Stimulated activated CD8-positive, alpha-beta memory T cell treated with anti-CD3 and anti-CD28 coated beads, Interleukin-7, amount 100 ng/mL, for 1 hour (primary cell): ENCODE measurements around the gene ITGB7.
A peak's percentile ranks its signal among the peaks of the same experiment; 100 is the strongest.

Experiments
- DNase-seq, 2 donors: peaks; one replicate each; pipeline ENCODE4 v3.0.0-alpha.2; 2020; ENCODE audit warnings: low read depth in 2 of 2

Gene ITGB7

DNA sequence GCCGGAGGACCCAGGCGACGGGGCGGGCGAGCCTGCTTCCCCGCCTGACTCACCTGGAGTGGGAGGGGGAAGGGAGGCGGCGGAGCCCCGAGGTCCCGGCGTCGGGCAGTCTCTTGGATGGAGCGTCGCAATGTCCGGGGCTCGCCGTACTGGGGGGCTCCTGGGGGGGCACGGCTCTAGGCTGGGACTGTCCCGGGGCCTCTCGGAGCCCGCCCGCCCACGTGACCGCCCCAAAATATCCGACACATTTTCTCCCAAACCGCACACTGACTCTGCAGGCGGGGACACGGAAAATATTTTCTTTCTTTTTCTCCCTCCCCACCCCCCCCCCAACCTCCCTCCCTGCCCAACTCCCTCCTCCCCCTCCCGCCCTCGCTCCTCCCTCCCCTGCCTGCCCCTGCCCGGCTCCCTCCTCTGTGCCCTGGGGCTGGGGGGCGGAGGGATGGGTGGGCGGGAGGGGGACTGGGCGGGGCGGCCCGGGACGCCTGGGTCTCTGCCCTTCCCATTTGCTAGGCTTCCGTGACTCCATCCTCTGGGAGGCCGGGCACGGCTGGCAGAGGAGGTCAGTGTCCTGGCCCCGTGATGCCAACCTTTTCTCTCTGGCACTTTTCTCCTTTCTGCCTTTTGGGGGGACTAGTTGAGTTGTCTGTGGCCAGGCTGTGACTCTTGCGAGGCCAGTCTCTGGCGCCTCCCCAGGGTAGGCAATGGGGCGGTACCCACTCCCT, 25.0 kb upstream of the ITGB7 start, which contains the start of gene RARG:
Gene RARG, minus strand, starts transcription at position 289 of the 725 bp plus-strand sequence. CDS start 4,664 bp downstream, outside the sequence.
- peak in 1 of 2 donors; percentile 22 for DNase-seq

DNA sequence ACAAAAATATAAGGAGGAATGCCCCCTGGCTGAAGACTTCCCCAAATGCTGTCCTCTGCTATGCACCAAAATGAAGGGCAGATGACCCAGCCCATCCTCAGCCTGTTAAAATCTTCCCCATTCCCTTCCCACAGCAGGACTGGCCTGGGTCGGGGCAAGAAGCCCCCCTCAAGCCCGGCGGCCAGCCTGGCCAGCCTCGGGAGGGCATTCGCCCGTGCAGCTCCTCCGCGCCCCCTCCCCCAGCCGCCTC, 24.5 kb upstream of the ITGB7 start:
- no peak for DNase-seq

DNA sequence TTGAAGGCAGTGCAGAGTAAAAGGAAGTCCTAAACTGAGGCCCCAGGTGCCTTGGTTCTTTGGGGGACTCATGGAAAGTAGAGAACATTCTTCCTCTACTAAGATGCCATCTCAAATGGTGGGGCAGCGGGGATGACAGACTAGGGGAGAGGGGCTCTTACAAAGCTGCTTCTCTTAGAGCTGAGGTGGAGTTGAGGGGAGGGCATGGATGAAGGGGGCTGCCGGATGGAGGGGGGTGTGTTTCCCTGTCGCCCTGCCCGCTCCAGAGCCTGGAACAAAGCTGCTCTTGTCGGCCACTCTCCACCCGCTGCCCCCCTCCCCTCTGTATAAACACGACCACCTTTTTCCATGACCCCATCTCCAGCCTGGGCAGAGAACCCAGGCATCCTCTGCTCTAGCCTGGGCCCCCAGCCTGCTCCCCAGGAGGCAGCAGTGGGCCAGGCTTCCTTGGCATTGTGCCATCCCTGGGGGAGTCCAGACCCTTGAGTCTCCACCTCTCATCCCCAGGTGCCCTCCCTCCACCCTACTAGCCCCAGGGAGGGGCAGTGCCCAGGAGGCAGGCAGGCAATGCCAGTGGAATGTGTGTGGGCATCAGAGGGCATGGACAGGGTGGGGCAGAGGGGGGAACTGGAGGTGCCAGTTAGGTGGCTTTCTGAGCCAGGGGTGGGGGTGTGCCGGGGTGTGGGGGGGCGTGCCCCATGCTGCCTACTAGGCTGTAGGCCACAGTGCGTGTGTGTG, 23.2 kb upstream of the ITGB7 start:
- DNase-seq, result no peak

DNA sequence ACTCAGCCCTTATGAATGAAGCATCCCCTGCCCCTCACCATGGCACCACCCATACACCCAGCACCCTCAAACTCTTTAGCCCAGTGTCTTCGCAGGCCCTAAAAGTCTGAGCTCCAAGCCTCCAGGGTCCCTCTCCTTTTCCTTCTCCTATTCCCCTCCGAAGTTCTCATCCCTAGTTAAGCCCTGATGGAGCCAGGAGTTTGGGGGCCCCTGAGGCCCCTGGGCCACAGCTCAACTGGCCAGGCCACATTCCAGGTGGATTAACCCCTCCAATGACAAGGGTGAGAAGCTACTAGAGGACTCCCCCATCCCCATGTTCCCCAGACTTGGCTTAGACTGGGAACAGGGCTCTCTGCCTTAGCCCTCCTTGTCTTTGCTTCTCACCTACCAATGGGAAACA, 22.4 kb upstream of the ITGB7 start:
- no peak for DNase-seq

- no peak for DNase-seq
Observed at GRCh38 chr12:53227836-53228235, 20.8 kb upstream of the ITGB7 start.

GRCh38 chr12:53227341-53227740, 20.3 kb upstream of the ITGB7 start:
- no peak for DNase-seq

- DNase-seq, result no peak
Observed at GRCh38 chr12:53226815-53227214, 19.8 kb upstream of the ITGB7 start.

- DNase-seq, result no peak
Observed at GRCh38 chr12:53225635-53226424, 18.8 kb upstream of the ITGB7 start.

DNA sequence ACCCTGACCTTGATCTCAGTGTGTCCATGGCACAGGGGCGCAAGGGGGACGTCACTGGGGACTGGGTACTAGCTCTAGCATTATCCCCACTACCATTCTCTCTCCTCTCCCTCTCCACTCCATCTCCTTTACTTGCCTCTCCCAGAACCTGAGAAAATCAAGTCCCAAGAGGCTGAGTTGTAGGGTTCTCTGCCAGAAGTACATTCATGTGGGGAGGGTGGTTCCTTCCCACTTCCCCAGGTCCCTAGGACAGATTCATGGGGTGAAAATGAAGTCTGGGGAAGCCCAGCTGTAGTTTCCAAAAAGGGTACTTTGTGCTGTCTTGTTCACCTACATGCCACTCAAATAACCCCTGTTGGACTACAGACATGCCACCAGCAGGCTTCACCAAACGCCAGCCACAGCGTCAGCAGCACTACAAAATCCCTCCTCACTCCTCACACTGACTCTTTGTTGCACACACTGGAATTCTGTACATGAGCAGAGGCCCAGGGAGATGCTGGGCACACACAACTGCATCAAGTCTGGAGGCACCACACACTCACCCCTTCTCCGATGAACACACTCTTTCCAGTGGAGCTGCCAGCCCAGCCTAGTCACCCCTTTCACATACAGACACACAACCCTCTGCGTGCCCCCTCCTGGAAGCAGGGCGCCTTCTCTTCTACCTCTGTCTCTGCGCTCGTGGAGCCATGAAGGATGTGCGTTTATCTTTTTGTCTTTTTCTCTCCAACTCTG, 18.0 kb upstream of the ITGB7 start:
- no peak for DNase-seq

- DNase-seq, result no peak
Observed at GRCh38 chr12:53224061-53224896, 17.2 kb upstream of the ITGB7 start.

- DNase-seq, result no peak
Observed at GRCh38 chr12:53223389-53224060, 16.5 kb upstream of the ITGB7 start.

- DNase-seq, result no peak
Observed at GRCh38 chr12:53222806-53223261, 15.8 kb upstream of the ITGB7 start.

GRCh38 chr12:53222170-53222721, 15.2 kb upstream of the ITGB7 start:
- DNase-seq, result no peak

DNA sequence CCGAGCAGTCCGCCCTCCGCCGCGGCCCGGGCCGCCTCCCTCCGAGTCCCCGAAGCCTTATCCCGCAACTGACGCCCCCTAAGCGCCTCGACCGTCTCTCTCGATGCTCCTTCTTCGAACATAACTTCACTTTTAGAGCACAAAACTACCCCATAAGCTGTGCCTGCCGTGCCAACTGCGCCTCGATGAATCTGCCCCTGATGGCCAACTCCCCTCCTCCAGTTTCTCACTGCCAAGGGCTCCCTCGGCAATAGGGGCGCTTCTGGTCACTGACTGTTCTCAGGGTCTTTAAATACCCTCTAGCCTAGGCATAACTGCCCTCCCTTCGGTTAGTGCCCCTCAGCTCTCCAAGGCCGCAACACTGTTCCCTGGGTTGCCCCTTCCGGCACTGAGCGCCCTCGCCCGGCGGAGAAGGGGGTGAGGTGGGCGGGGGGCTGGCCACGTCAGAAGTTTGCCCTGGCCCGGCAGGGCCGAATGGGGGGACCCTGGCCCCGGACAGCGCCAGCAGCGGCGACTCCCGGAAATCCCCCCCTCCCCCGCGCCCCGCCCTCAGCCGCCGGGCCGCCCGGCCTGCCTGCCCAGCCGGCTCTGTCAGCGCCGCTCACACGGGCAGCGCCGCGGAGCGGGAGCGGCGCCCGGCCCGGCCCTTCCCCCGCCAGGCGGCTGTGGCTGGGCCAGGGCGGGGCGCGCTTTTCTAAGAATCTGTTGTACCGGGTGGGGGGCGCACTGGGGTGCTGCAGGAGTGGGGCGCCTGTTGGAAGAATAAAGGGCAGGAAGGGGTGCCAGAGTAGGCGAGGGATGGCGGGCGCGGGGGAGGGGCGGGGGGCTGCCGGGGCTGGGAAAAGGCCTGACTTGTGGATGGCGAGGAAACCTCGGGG, 14.4 kb upstream of the ITGB7 start:
- peak in 1 of 2 donors; percentile 26 for DNase-seq

- peak; percentile 54 to 63 for DNase-seq
Observed at GRCh38 chr12:53220694-53221202, 13.7 kb upstream of the ITGB7 start.

GRCh38 chr12:53219956-53220693, 13.1 kb upstream of the ITGB7 start:
- peak; percentile 36 to 51 for DNase-seq

DNA sequence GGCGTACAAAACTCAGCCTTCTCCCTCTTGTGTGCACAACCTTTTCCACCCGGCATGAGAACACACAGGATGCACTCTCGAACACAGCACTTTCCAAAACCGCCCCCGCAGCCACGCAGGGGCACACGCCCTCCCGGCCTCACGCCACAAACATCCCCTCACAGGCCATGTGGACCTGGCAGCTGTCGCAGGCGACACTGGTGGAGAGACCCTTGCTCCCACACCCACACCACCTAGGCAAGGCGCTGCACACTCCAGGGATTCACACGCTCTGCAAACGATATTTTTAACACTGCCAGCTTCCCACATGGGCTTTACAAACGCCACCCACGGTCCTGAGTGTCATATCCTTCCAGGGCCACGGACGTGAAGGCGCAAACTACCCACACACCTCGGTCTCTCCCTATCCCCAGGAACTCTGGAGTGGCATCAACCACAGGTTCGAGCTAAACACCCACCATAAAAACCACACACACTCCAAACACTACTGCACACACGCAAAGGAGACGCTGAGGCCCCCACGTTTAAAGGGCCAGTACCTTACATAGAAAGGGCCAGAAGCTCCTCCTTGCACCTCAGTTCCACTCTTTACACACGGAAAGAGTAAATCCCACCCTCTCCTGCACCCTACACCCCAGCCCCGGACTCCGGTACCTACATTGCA, 12.4 kb upstream of the ITGB7 start:
- no peak for DNase-seq
